Measurements from ENCODE around the gene PLXDC2.
"Not testable (repeated sequence)": the region's sequence is repeated elsewhere in the genome, so short reads cannot be mapped to it uniquely, and the experiment has no call there.

PLXDC2 gene

GRCh38 chr10:19986591-19986990 is 170.4 kb downstream of the PLXDC2 start:
- DNase-seq: no peak

- DNase-seq: no peak
Observed at GRCh38 chr10:19987931-19988330, 171.7 kb downstream of the PLXDC2 start.

- peak; percentile 81 to 89 for DNase-seq
Observed at GRCh38 chr10:19993714-19994315, 177.6 kb downstream of the PLXDC2 start.

GRCh38 chr10:19998482-19998881 is 182.2 kb downstream of the PLXDC2 start:
- DNase-seq: no peak

GRCh38 chr10:19999431-19999830 is 183.2 kb downstream of the PLXDC2 start:
- DNase-seq: no peak

- DNase-seq: peak; percentile 19 to 40
Observed at GRCh38 chr10:20002026-20002425, 185.8 kb downstream of the PLXDC2 start.

- DNase-seq: no peak
Observed at GRCh38 chr10:20002657-20003056, 186.4 kb downstream of the PLXDC2 start.

- DNase-seq: peak; percentile 86 to 93
Observed at GRCh38 chr10:20004087-20004523, 187.9 kb downstream of the PLXDC2 start.

GRCh38 chr10:20005638-20006037 is 189.4 kb downstream of the PLXDC2 start:
- DNase-seq: no peak

- no peak for DNase-seq
Observed at GRCh38 chr10:20006169-20006870, 190.1 kb downstream of the PLXDC2 start.

- DNase-seq: no peak
Observed at GRCh38 chr10:20007426-20007825, 191.2 kb downstream of the PLXDC2 start.

GRCh38 chr10:20013991-20014750 is 197.9 kb downstream of the PLXDC2 start:
- DNase-seq: no peak

GRCh38 chr10:20017961-20018360 is 201.7 kb downstream of the PLXDC2 start:
- peak; percentile 28 to 35 for DNase-seq

- no peak for DNase-seq
Observed at GRCh38 chr10:20020677-20021076, 204.4 kb downstream of the PLXDC2 start.

GRCh38 chr10:20029523-20029922 is 213.3 kb downstream of the PLXDC2 start:
- DNase-seq: no peak

- peak; percentile 50 to 56 for DNase-seq
Observed at GRCh38 chr10:20033476-20033875, 217.2 kb downstream of the PLXDC2 start.

GRCh38 chr10:20034732-20035131 is 218.5 kb downstream of the PLXDC2 start:
- no peak for DNase-seq

GRCh38 chr10:20040012-20040411 is 223.8 kb downstream of the PLXDC2 start:
- peak; percentile 78 to 79 for DNase-seq

GRCh38 chr10:20041931-20042330 is 225.7 kb downstream of the PLXDC2 start:
- no peak for DNase-seq

GRCh38 chr10:20045100-20045499 is 228.9 kb downstream of the PLXDC2 start:
- DNase-seq: not testable (repeated sequence)

GRCh38 chr10:20048161-20048560 is 231.9 kb downstream of the PLXDC2 start:
- no peak for DNase-seq

- DNase-seq: no peak
Observed at GRCh38 chr10:20058135-20058534, 241.9 kb downstream of the PLXDC2 start.

- DNase-seq: no peak
Observed at GRCh38 chr10:20059084-20059835, 243.0 kb downstream of the PLXDC2 start.
